ENCODE results near the gene KDM8. TPM values are rescaled to one million over a fixed set of nuclear protein-coding genes. Genes with fewer than 3 reads are reported as not detected.

The KDM8 gene
- total and polyA plus RNA-seq, 2 donors (not counting 1 experiment from before 2014, with no cell fraction given): 7.5 to 37.4 TPM

DNA sequence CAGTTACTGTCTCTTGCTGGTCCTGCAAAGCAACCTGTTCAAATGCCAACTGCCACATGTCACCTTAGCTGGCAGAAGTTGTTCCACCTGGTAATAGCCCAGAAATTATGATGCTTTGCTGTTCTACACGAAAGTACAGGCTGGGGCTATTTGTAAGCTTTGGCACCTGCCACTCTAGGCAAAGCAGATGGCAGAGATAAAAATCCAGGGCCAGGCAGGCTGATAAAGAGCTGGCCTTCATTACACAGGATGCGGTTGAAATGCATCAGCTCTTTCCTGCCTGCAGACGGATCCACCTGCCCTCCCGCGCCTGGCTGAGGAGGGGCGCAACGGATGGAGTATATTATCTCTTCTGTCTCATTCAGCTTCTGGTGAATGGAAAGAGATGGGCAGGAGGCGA, 29.3 kb upstream of the KDM8 start:
- peak overlapping the region; percentile 62 for H3K4me3 Mint-ChIP-seq
- CTCF ChIA-PET: interaction anchor here (0.5 to 1.9 kb wide), 13 partner anchors 18 to 254 kb away, joined by 3 to 15 read pairs (median 3); no protein-coding TSS in a partner anchor
- H3K4me2 ChIP-seq (replicated peaks; ENCODE audit: low read depth, low read length, poor library complexity, severe bottlenecking): peak overlapping the region; percentile 65

DNA sequence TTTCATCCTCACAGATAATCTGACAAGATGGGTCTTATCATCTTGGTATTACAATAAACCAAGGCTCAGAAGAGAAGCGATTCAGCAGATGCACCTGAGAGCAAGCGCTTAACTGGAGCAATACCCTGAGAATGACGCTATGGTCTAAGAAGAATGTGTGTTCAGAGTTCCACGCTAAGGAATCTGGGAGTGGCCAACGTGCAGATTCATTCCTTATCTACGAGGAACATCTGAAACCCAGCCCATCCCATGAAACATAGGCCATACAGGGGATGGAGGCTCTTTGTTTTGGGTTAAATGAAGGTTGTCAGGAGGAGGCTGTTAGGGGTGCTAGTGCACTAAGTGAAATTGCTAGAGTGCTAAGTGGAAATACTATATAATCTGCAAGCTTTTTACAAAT, 28.5 kb upstream of the KDM8 start:
- intact Hi-C loops (cut with micrococcal nuclease): no loop called here
- H3K36me3 ChIP-seq (replicated peaks in 1 of 2; ENCODE audit: control extremely low read depth in 1 of 2, control insufficient read depth in 1 of 2, extremely low read depth in 1 of 2, insufficient read depth in 2 of 2, low read length in 1 of 2): no peaks in the 10 kb centered on the region
- peaks cover 40% of the 10 kb centered on the region for H3K4me1 Mint-ChIP-seq
- WGBS (ENCODE audit: insufficient coverage): no CpG with 5 or more reads among the region's 6 CpGs
- H4K20me1 ChIP-seq (ENCODE audit: control insufficient read depth, insufficient read depth, low read length, poor library complexity, severe bottlenecking): no peaks in the 10 kb centered on the region
- peaks cover 0 to 7% (median 0%) of the 10 kb centered on the region in 3 donors for H3K9me3 ChIP-seq (ENCODE audit: control extremely low read depth in 1 of 3, control insufficient read depth in 2 of 3, insufficient read depth in 1 of 3, low read length in 2 of 3)
- H3K9me3 Mint-ChIP-seq (ENCODE audit: insufficient read depth): no peaks in the 10 kb centered on the region
- no peak overlapping the region for H3K4me3 Mint-ChIP-seq
- peak overlapping the region; percentile 67 for H3K27ac Mint-ChIP-seq
- TF ChIP-seq EZH2 (IDR thresholded peaks at IDR 0.05; ENCODE audit: borderline replicate concordance, insufficient read depth, low read depth, low read length, poor library complexity, severe bottlenecking): no peak
- TF ChIP-seq, protein P1, sequence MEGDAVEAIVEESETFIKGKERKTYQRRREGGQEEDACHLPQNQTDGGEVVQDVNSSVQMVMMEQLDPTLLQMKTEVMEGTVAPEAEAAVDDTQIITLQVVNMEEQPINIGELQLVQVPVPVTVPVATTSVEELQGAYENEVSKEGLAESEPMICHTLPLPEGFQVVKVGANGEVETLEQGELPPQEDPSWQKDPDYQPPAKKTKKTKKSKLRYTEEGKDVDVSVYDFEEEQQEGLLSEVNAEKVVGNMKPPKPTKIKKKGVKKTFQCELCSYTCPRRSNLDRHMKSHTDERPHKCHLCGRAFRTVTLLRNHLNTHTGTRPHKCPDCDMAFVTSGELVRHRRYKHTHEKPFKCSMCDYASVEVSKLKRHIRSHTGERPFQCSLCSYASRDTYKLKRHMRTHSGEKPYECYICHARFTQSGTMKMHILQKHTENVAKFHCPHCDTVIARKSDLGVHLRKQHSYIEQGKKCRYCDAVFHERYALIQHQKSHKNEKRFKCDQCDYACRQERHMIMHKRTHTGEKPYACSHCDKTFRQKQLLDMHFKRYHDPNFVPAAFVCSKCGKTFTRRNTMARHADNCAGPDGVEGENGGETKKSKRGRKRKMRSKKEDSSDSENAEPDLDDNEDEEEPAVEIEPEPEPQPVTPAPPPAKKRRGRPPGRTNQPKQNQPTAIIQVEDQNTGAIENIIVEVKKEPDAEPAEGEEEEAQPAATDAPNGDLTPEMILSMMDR (IDR thresholded peaks at IDR 0.05): no peak
- H3K4me3 ChIP-seq (ENCODE audit: control extremely low read depth in 1 of 5, extremely low read depth in 1 of 5, insufficient read depth in 1 of 5, low read depth in 2 of 5, low read length in 4 of 5): no peak overlapping the region
- no peak overlapping the region for H2AFZ ChIP-seq (ENCODE audit: insufficient read depth, low read depth, low read length, poor library complexity, severe bottlenecking)
- no peak for ATAC-seq (ENCODE audit: low read depth)
- peaks cover 37 to 53% of the 10 kb centered on the region in 2 donors for H3K4me1 ChIP-seq (ENCODE audit: control insufficient read depth in 2 of 2, insufficient read depth in 2 of 2, low read length in 2 of 2)
- ChIA-PET POLR2A (interaction anchor here (0.7 to 1.7 kb wide), 2 partner anchors 56 to 124 kb away, joined by 5 to 9 read pairs; no protein-coding TSS in a partner anchor), CTCF (interaction anchor here (0.5 to 1.9 kb wide), 8 partner anchors 12 to 253 kb away, joined by 3 to 15 read pairs (median 4); no protein-coding TSS in a partner anchor)
- DNase-seq: no peak
- no peaks in the 10 kb centered on the region for H3K79me2 ChIP-seq (ENCODE audit: control insufficient read depth, insufficient read depth, low read length)
- H3K27me3 Mint-ChIP-seq: no peaks in the 10 kb centered on the region
- H3K4me2 ChIP-seq (replicated peaks; ENCODE audit: low read depth, low read length, poor library complexity, severe bottlenecking): no peak overlapping the region
- no peaks in the 10 kb centered on the region for H3K27me3 ChIP-seq (replicated peaks in 1 of 4; ENCODE audit: control extremely low read depth in 1 of 4, control insufficient read depth in 3 of 4, insufficient read depth in 4 of 4, low read length in 3 of 4)
- no peak overlapping the region for H3K9ac ChIP-seq (ENCODE audit: low read length)
- H3K27ac ChIP-seq (ENCODE audit: low read length in 2 of 2): no peak overlapping the region

More for the DNA sequence above, 29.3 kb upstream of the KDM8 start:
- Histone ChIP-seq H2AFZ (ENCODE audit: insufficient read depth, low read depth, low read length, poor library complexity, severe bottlenecking) (no peak overlapping the region), H3K9me3 (ENCODE audit: control extremely low read depth in 1 of 3, control insufficient read depth in 2 of 3, insufficient read depth in 1 of 3, low read length in 2 of 3) (peaks cover 0 to 11% (median 0%) of the 10 kb centered on the region in 3 donors), H3K27me3 (replicated peaks in 1 of 4; ENCODE audit: control extremely low read depth in 1 of 4, control insufficient read depth in 3 of 4, insufficient read depth in 4 of 4, low read length in 3 of 4) (no peaks in the 10 kb centered on the region), H3K4me1 (ENCODE audit: control insufficient read depth in 2 of 2, insufficient read depth in 2 of 2, low read length in 2 of 2) (peaks cover 32 to 50% of the 10 kb centered on the region in 2 donors), H3K79me2 (ENCODE audit: control insufficient read depth, insufficient read depth, low read length) (no peaks in the 10 kb centered on the region), H3K36me3 (replicated peaks in 1 of 2; ENCODE audit: control extremely low read depth in 1 of 2, control insufficient read depth in 1 of 2, extremely low read depth in 1 of 2, insufficient read depth in 2 of 2, low read length in 1 of 2) (no peaks in the 10 kb centered on the region), H4K20me1 (ENCODE audit: control insufficient read depth, insufficient read depth, low read length, poor library complexity, severe bottlenecking) (no peaks in the 10 kb centered on the region), H3K9ac (ENCODE audit: low read length) (peak overlapping the region; percentile 6), H3K27ac (ENCODE audit: low read length in 2 of 2) (peak overlapping the region; percentile 4 to 31), H3K4me3 (ENCODE audit: control extremely low read depth in 1 of 5, extremely low read depth in 1 of 5, insufficient read depth in 1 of 5, low read depth in 2 of 5, low read length in 4 of 5) (no peak overlapping the region)
- ATAC-seq (ENCODE audit: low read depth) (peak; percentile 78), DNase-seq (peak; percentile 65)
- intact Hi-C loops (cut with micrococcal nuclease): no loop called here
- H3K27ac Mint-ChIP-seq: peak overlapping the region; percentile 80
- no peaks in the 10 kb centered on the region for H3K9me3 Mint-ChIP-seq (ENCODE audit: insufficient read depth)
- TF ChIP-seq, protein P1 (IDR thresholded peaks at IDR 0.05): no peak
- no peak for TF ChIP-seq EZH2 (IDR thresholded peaks at IDR 0.05; ENCODE audit: borderline replicate concordance, insufficient read depth, low read depth, low read length, poor library complexity, severe bottlenecking)
- no peaks in the 10 kb centered on the region for H3K27me3 Mint-ChIP-seq
- 0% methylated on average over 6 of the region's 8 CpGs for WGBS (ENCODE audit: insufficient coverage)
- H3K4me1 Mint-ChIP-seq: peaks cover 38% of the 10 kb centered on the region
- POLR2A ChIA-PET: interaction anchor here (0.6 to 1.7 kb wide), 3 partner anchors 57 to 194 kb away, joined by 3 to 9 read pairs (median 8); no protein-coding TSS in a partner anchor
